ENCODE data around the gene SGCD.
A peak's percentile ranks its signal among the peaks of the same experiment; 100 is the strongest.

The SGCD gene

GRCh38 chr5:156460471-156460870, 133.5 kb downstream of the SGCD start:
- Histone ChIP-seq H3K9me3 (replicated peaks in 1 of 11) (no peaks in the 10 kb centered on the region), H3K27ac (no peak overlapping the region), H3K4me3 (no peak overlapping the region), H3K4me1 (no peaks in the 10 kb centered on the region; a peak in 1 of 20 replicates), H3K4me2 (no peak overlapping the region), H3K36me3 (no peaks in the 10 kb centered on the region), H3K27me3 (no peaks in the 10 kb centered on the region), H3K9ac (no peak overlapping the region), H4K20me1 (no peaks in the 10 kb centered on the region)
- TF ChIP-seq Cebpa-rat (IDR thresholded peaks at IDR 0.05) = no peak

- no peaks in the 10 kb centered on the region for H4K20me1 ChIP-seq
- H3K4me1 ChIP-seq = peaks cover 0 to under 1% (median 0%) of the 10 kb centered on the region in 10 experiments; a peak in 2 of 20 replicates
- no peak for TF ChIP-seq Cebpa-rat (IDR thresholded peaks at IDR 0.05)
- H3K27ac ChIP-seq = no peak overlapping the region
- H3K4me2 ChIP-seq = no peak overlapping the region
- H3K4me3 ChIP-seq = no peak overlapping the region
- no peak overlapping the region for H3K9ac ChIP-seq
- H3K36me3 ChIP-seq = no peaks in the 10 kb centered on the region
- no peaks in the 10 kb centered on the region for H3K9me3 ChIP-seq (replicated peaks in 1 of 11)
- H3K27me3 ChIP-seq = no peaks in the 10 kb centered on the region
Observed at GRCh38 chr5:156466871-156467270, 139.9 kb downstream of the SGCD start.

- no peak for TF ChIP-seq Cebpa-rat (IDR thresholded peaks at IDR 0.05)
- H3K4me2 ChIP-seq = no peak overlapping the region
Observed at GRCh38 chr5:156469636-156470035, 142.7 kb downstream of the SGCD start.

GRCh38 chr5:156471893-156472292, 144.9 kb downstream of the SGCD start:
- TF ChIP-seq Cebpa-rat (IDR thresholded peaks at IDR 0.05) = no peak
- peak overlapping the region in 1 of 11 experiments; percentile 83; a peak in 1 of 22 replicates for H3K4me2 ChIP-seq

More at GRCh38 chr5:156469636-156470035, 142.7 kb downstream of the SGCD start:
- H4K20me1 ChIP-seq = no peaks in the 10 kb centered on the region
- H3K4me3 ChIP-seq = no peak overlapping the region
- H3K9ac ChIP-seq = no peak overlapping the region
- no peaks in the 10 kb centered on the region for H3K27me3 ChIP-seq
- H3K36me3 ChIP-seq = no peaks in the 10 kb centered on the region
- peaks cover 0 to 28% (median 4%) of the 10 kb centered on the region in 10 experiments; a peak in 9 of 20 replicates for H3K4me1 ChIP-seq
- no peaks in the 10 kb centered on the region for H3K9me3 ChIP-seq (replicated peaks in 1 of 11)
- H3K27ac ChIP-seq = no peak overlapping the region

GRCh38 chr5:156473269-156473908, 146.4 kb downstream of the SGCD start:
- peak in 2 of 11 experiments; percentile 47 to 71; a peak in 3 of 22 replicates for TF ChIP-seq Cebpa-rat (IDR thresholded peaks at IDR 0.05)
- H3K9me3 ChIP-seq (replicated peaks in 1 of 11) = no peaks in the 10 kb centered on the region
- no peaks in the 10 kb centered on the region for H3K36me3 ChIP-seq
- peak overlapping the region in 5 of 11 experiments; percentile 29 to 58 (median 44); a peak in 5 of 22 replicates for H3K9ac ChIP-seq
- no peaks in the 10 kb centered on the region for H3K27me3 ChIP-seq
- H4K20me1 ChIP-seq = no peaks in the 10 kb centered on the region
- H3K4me1 ChIP-seq = peaks cover 0 to 65% (median 4%) of the 10 kb centered on the region in 10 experiments; a peak in 9 of 20 replicates
- peak overlapping the region in 7 of 11 experiments; percentile 33 to 82 (median 79); a peak in 11 of 22 replicates for H3K27ac ChIP-seq
- no peak overlapping the region for H3K4me3 ChIP-seq
- peak overlapping the region in 6 of 11 experiments; percentile 4 to 83 (median 48); a peak in 10 of 22 replicates for H3K4me2 ChIP-seq

More at GRCh38 chr5:156471893-156472292, 144.9 kb downstream of the SGCD start:
- peaks cover 0 to 50% (median 4%) of the 10 kb centered on the region in 10 experiments; a peak in 9 of 20 replicates for H3K4me1 ChIP-seq
- no peaks in the 10 kb centered on the region for H4K20me1 ChIP-seq
- H3K4me3 ChIP-seq = no peak overlapping the region
- H3K9ac ChIP-seq = no peak overlapping the region
- no peaks in the 10 kb centered on the region for H3K27me3 ChIP-seq
- H3K36me3 ChIP-seq = no peaks in the 10 kb centered on the region
- H3K27ac ChIP-seq = peak overlapping the region in 4 of 11 experiments; percentile 49 to 82 (median 80); a peak in 7 of 22 replicates
- H3K9me3 ChIP-seq (replicated peaks in 1 of 11) = no peaks in the 10 kb centered on the region

GRCh38 chr5:156474251-156474650, 147.3 kb downstream of the SGCD start:
- H4K20me1 ChIP-seq = no peaks in the 10 kb centered on the region
- no peaks in the 10 kb centered on the region for H3K9me3 ChIP-seq (replicated peaks in 1 of 11)
- H3K4me2 ChIP-seq = peak overlapping the region in 5 of 11 experiments; percentile 34 to 83 (median 62); a peak in 9 of 22 replicates
- H3K4me1 ChIP-seq = peaks cover 0 to 74% (median 4%) of the 10 kb centered on the region in 10 experiments; a peak in 9 of 20 replicates
- H3K27ac ChIP-seq = peak overlapping the region in 6 of 11 experiments; percentile 57 to 82 (median 79); a peak in 10 of 22 replicates
- TF ChIP-seq Cebpa-rat (IDR thresholded peaks at IDR 0.05) = no peak
- no peaks in the 10 kb centered on the region for H3K36me3 ChIP-seq
- no peaks in the 10 kb centered on the region for H3K27me3 ChIP-seq
- no peak overlapping the region for H3K4me3 ChIP-seq
- peak overlapping the region in 5 of 11 experiments; percentile 29 to 57 (median 34); a peak in 4 of 22 replicates for H3K9ac ChIP-seq

- Histone ChIP-seq H3K9me3 (replicated peaks in 1 of 11) (no peaks in the 10 kb centered on the region), H3K9ac (peak overlapping the region in 4 of 11 experiments; percentile 6 to 61 (median 29); a peak in 4 of 22 replicates), H4K20me1 (no peaks in the 10 kb centered on the region), H3K4me1 (peaks cover 0 to 86% (median 6%) of the 10 kb centered on the region in 10 experiments; a peak in 9 of 20 replicates), H3K4me3 (no peak overlapping the region), H3K4me2 (peak overlapping the region in 5 of 11 experiments; percentile 4 to 83 (median 67); a peak in 8 of 22 replicates), H3K27ac (peak overlapping the region in 5 of 11 experiments; percentile 62 to 81 (median 77); a peak in 8 of 22 replicates), H3K36me3 (no peaks in the 10 kb centered on the region), H3K27me3 (no peaks in the 10 kb centered on the region)
- TF ChIP-seq Cebpa-rat (IDR thresholded peaks at IDR 0.05) = no peak
Observed at GRCh38 chr5:156475182-156476157, 148.5 kb downstream of the SGCD start.

GRCh38 chr5:156476158-156476551, 149.2 kb downstream of the SGCD start:
- Histone ChIP-seq H3K27me3 (no peaks in the 10 kb centered on the region), H3K36me3 (no peaks in the 10 kb centered on the region), H3K9ac (peak overlapping the region in 3 of 11 experiments; percentile 6 to 61 (median 44); a peak in 3 of 22 replicates), H3K4me3 (no peak overlapping the region), H4K20me1 (no peaks in the 10 kb centered on the region), H3K9me3 (replicated peaks in 1 of 11) (no peaks in the 10 kb centered on the region), H3K4me1 (peaks cover 0 to 93% (median 7%) of the 10 kb centered on the region in 10 experiments; a peak in 12 of 20 replicates), H3K4me2 (peak overlapping the region in 5 of 11 experiments; percentile 4 to 83 (median 67); a peak in 8 of 22 replicates), H3K27ac (peak overlapping the region in 4 of 11 experiments; percentile 62 to 81 (median 70); a peak in 7 of 22 replicates)
- no peak for TF ChIP-seq Cebpa-rat (IDR thresholded peaks at IDR 0.05)
